Astrocyte of the spinal cord (primary cell): Measurements from ENCODE around the gene IQCF5.

Experiments
- DNase-seq: peaks from one replicate; pipeline ENCODE4 v3.0.0; 2011; ENCODE audit warnings: low read depth, low spot score
- H3K4me3 ChIP-seq: 2 replicates; pipeline ENCODE4 v1.5.1; 2011; ENCODE audit warnings: low read depth, mild to moderate bottlenecking, low read length, moderate library complexity
- CTCF ChIP-seq: IDR thresholded peaks from 2 replicates; pipeline ENCODE4 v1.5.1; 2012; ENCODE audit warnings: low read depth, mild to moderate bottlenecking, low read length, inconsistent platforms
- in situ Hi-C: cut with HindIII; loops from 2 replicates; pipeline ENCODE4 v1.10.0; 2017; ENCODE audit warnings: low sequenced_read_pairs

The IQCF5 gene

GRCh38 chr3:51897391-51897790 lies 22.0 kb upstream of the IQCF5 start:
- DNase-seq, result no peak
- no peak overlapping the region for H3K4me3 ChIP-seq
- in situ Hi-C loops, result no loop called here
- TF ChIP-seq CTCF, result no peak

- no peak for TF ChIP-seq CTCF
Observed at GRCh38 chr3:51896607-51897305, 21.4 kb upstream of the IQCF5 start.

GRCh38 chr3:51894939-51895338 lies 19.5 kb upstream of the IQCF5 start:
- in situ Hi-C loops, result no loop called here
- no peak for DNase-seq
- no peak overlapping the region for H3K4me3 ChIP-seq
- TF ChIP-seq CTCF, result no peak

More at GRCh38 chr3:51896607-51897305, 21.4 kb upstream of the IQCF5 start:
- in situ Hi-C loops, result no loop called here
- H3K4me3 ChIP-seq, result no peak overlapping the region
- DNase-seq, result no peak

- H3K4me3 ChIP-seq, result no peak overlapping the region
- TF ChIP-seq CTCF, result no peak
- DNase-seq, result no peak
- in situ Hi-C loops, result no loop called here
Observed at GRCh38 chr3:51894391-51894790, 19.0 kb upstream of the IQCF5 start.

- H3K4me3 ChIP-seq, result no peak overlapping the region
- DNase-seq, result no peak
- TF ChIP-seq CTCF, result no peak
- in situ Hi-C loops, result no loop called here
Observed at GRCh38 chr3:51891242-51892039, 16.0 kb upstream of the IQCF5 start.

- DNase-seq, result no peak
- H3K4me3 ChIP-seq, result no peak overlapping the region
- TF ChIP-seq CTCF, result no peak
- in situ Hi-C loops, result no loop called here
Observed at GRCh38 chr3:51888463-51889105, 13.2 kb upstream of the IQCF5 start.
